GM20000 (cell line): ENCODE data around the gene PRMT2.

ENCODE experiments used
- DNase-seq: peaks from one replicate; pipeline ENCODE4 v3.0.0; 2012; ENCODE audit warnings: low spot score
- TF ChIP-seq, protein P1 (sequence below): IDR thresholded peaks from 2 replicates; pipeline ENCODE4 v1.5.1; 2012; ENCODE audit warnings: mild to moderate bottlenecking, control low read depth; ENCODE audit errors: extremely low read depth, missing control alignments

PRMT2 gene

DNA sequence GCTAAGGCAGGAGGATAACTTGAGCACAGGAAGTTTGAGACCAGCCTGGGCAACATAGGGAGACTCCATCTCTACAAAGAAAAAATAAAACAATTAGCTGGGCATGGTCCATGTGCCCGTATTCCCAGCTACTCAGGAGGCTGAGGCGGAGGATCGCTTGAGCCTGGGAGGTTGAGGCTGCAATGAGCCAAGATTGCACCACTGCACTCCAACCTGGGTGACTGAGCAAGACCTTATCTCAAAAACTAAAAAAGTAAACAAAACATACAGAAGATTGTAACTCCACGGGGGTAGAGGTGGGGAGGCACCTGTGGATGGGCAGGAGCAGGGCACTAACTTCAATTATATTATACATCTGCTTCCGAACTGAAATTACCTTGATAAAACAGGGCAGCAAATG, 35.2 kb upstream of the PRMT2 start:
- TF ChIP-seq, protein P1, sequence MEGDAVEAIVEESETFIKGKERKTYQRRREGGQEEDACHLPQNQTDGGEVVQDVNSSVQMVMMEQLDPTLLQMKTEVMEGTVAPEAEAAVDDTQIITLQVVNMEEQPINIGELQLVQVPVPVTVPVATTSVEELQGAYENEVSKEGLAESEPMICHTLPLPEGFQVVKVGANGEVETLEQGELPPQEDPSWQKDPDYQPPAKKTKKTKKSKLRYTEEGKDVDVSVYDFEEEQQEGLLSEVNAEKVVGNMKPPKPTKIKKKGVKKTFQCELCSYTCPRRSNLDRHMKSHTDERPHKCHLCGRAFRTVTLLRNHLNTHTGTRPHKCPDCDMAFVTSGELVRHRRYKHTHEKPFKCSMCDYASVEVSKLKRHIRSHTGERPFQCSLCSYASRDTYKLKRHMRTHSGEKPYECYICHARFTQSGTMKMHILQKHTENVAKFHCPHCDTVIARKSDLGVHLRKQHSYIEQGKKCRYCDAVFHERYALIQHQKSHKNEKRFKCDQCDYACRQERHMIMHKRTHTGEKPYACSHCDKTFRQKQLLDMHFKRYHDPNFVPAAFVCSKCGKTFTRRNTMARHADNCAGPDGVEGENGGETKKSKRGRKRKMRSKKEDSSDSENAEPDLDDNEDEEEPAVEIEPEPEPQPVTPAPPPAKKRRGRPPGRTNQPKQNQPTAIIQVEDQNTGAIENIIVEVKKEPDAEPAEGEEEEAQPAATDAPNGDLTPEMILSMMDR = no peak
- DNase-seq = no peak

- TF ChIP-seq, protein P1 = no peak
- peak; percentile 5 for DNase-seq
These were observed 34.5 kb upstream of the PRMT2 start for GRCh38 chr21:46600978-46601377.

DNA sequence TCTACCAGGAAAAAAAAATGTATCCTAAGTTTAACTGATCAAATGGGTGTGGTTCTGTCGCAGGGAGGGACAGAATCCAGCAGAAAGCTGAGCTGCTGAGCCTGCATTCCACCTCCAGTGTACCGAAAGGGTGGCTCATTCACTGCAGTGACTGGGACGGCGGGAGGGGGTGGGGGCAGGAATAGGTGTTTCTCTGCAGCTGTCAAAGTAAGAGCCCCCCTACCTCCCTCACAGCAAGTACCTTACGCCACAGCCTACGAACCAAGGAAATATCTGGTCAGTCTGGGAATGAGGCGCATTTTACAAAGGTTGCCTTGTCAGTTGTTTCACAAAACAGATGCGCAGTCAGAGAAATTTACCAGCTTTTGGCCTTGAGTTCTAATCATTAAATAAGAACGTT, 32.2 kb upstream of the PRMT2 start:
- TF ChIP-seq, protein P1 = no peak
- DNase-seq = no peak

DNA sequence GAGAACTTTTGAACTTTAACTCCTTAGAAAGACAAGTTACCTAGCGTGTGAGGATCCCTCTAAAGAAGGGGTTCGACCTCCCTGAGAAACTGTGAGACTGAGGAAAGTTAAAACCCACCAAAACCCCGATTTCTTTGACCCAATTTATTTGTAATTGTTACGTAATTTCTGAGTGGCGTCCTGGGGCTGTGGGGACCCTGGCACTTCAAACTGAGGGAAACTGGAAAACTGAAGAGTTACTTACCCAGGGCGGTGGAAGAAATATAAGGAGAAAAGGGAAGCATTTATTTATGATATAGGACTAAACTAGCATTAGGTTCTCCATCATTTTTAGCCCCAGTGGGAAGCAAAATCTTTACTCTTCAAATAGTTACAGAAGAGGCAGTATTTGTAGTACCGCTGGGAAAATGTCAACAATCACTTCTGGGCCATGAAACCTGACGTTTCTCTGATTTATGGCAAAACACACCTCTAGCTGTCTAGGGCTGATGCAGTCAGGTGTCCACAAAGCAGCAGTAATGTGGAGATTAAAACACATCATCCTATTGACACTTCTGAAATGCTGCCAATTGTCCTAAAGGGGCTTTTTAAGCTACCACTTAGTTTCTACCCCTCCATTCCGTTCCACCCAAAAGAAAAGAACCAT, 31.0 kb upstream of the PRMT2 start:
- no peak for DNase-seq
- TF ChIP-seq, protein P1 = no peak

DNA sequence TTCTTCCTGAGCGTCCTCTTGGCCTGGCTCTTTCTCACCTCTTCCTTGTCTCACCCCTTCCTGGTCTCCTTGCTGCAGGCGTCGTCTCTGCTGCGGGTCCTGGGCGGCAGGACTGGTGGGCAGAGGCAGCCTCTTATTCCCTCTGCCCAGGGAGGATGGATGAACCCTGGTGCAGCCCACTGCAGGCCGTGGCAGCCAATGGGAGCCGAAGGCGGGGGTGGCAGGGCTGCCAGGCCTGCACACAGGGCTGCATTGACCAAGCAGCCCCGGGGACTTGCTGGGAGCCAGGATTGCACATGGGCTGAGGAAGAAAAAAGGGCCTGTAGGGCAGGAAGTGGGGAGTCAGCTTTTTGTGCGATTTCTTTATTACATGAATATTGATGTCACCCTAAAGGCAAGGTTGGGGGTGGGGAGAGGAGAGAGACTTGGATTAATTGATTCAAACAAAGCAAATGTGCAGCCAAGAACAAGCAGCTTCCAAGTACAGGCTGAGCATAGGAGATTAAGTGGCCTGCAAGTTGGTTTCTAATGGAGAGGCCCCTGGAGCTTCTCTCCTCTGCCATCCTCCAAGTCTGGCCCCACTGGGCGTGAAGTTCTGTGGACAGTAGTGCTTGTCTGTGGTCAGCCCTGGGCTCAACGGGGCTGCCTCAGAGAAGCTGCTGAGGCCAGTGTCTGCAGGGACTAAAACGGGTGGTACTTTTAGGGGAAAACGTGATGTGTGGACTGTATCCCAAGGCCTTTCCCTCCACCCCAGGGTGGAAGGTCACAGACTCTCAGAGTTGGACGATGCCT, 30.3 kb upstream of the PRMT2 start, which contains the start of gene S100B:
Gene S100B, minus strand, starts transcription at position 108 of the 792 bp plus-strand sequence. CDS start 2,667 bp downstream, outside the sequence.
- TF ChIP-seq, protein P1 = no peak

DNA sequence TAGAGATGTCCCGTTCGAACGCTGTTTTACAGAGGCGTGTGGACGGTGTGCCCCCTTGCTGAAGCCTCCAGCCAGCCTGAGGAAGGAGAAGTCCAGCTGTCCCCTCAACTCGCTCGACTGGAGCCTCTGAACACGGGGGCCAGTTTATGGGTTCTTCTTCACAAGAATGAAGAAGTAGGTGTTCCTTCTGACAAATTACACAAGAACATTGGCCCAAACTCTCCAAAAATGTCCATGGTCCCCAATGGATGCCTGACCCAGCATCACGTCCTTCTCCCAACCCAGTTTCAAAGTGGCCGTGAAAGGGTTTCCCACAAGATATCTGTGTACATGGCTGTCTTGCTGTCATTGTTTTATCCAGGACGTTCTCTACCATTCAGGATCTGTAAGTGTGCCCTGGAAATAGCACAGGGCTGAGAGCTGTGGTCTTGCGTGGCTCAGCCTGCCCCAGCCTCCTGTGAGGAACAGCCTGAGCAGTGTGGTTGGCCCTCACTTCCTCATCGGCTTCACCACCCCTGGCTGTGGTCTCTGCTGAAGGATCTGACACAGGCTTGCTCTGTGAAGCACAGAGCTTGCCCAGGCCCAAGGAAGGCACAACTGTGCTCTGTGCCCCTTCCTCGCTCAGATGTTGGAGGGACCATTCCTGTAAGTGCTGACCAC, 29.6 kb upstream of the PRMT2 start:
- DNase-seq = peak; percentile 72
- TF ChIP-seq, protein P1 = no peak

More for the DNA sequence above, 30.3 kb upstream of the PRMT2 start, which contains the start of gene S100B:
- no peak for DNase-seq

- DNase-seq = no peak
- TF ChIP-seq, protein P1 = no peak
These were observed 29.1 kb upstream of the PRMT2 start for GRCh38 chr21:46606427-46606813.
